HepG2 (cell line): Measurements from ENCODE around the gene IFT172. TPM values are rescaled to one million over a fixed set of nuclear protein-coding genes. Genes with fewer than 3 reads are reported as not detected.

Source experiments
- ATF2 ChIP-seq: sonication (generic); formaldehyde crosslinking; IDR thresholded peaks from 2 replicates; pipeline ENCODE4 v1.4.0; 2020; ENCODE audit warnings: missing genetic modification reagents
- BCLAF1 ChIP-seq: fragments of 450-650 bp; IDR thresholded peaks from 2 replicates; pipeline ENCODE4 v1.6.1; 2017; ENCODE audit warnings: mild to moderate bottlenecking
- CTCF ChIP-seq: sonication (generic); formaldehyde crosslinking; IDR thresholded peaks from 2 replicates; pipeline ENCODE4 v1.5.0; 2020; ENCODE audit warnings: mild to moderate bottlenecking, missing genetic modification reagents, moderate library complexity
- GABPA ChIP-seq, 2 experiments: IDR thresholded peaks; 2 replicates each; pipeline ENCODE4 v1.6.1; 2011 to 2016; ENCODE audit warnings: low read depth in 2 of 2, low read length in 1 of 2, missing biosample characterization in 1 of 2, missing genetic modification characterization in 1 of 2
- GATAD1 ChIP-seq: IDR thresholded peaks from 2 replicates; pipeline ENCODE4 v1.6.1; 2016; ENCODE audit warnings: missing genetic modification reagents, missing compliant biosample characterization
- HOXA5 ChIP-seq: sonication (generic); formaldehyde crosslinking; IDR thresholded peaks from 2 replicates; pipeline ENCODE4 v1.4.0; 2020; ENCODE audit warnings: missing genetic modification reagents
- KLF16 ChIP-seq, 2 experiments: sonication (generic) in 1 of 2; formaldehyde crosslinking in 1 of 2; IDR thresholded peaks; 2 replicates each; pipeline versions ENCODE4 v1.6.1 to v1.8.0; 2016 to 2023; ENCODE audit warnings: missing genetic modification reagents in 2 of 2, missing compliant biosample characterization in 1 of 2
- LCORL ChIP-seq, 2 experiments: fragments of 450-650 bp in 1 of 2; sonication (generic) in 1 of 2; formaldehyde crosslinking in 1 of 2; IDR thresholded peaks; 2 replicates each; pipeline versions ENCODE4 v1.5.0 to v1.6.1; 2017 to 2020; ENCODE audit warnings: antibody characterized with exemption in 1 of 2, missing genetic modification reagents in 1 of 2
- MLX ChIP-seq: IDR thresholded peaks from 2 replicates; pipeline ENCODE4 v1.6.1; 2016
- NFIC ChIP-seq: IDR thresholded peaks from 2 replicates; pipeline ENCODE4 v1.6.1; 2012; ENCODE audit warnings: mild to moderate bottlenecking, low read length, inconsistent platforms
- RAD21 ChIP-seq: fragments of 450-650 bp; formaldehyde crosslinking; IDR thresholded peaks from 2 replicates; pipeline ENCODE4 v1.5.0; 2020; ENCODE audit warnings: mild to moderate bottlenecking
- TEAD3 ChIP-seq: optimal IDR thresholded peaks from 2 replicates; pipeline ENCODE3; 2016; ENCODE audit warnings: borderline replicate concordance
- TGIF2 ChIP-seq: IDR thresholded peaks from 2 replicates; pipeline ENCODE4 v1.6.1; 2016; ENCODE audit warnings: control low read depth, missing compliant biosample characterization
- THRA ChIP-seq: sonication (generic); formaldehyde crosslinking; IDR thresholded peaks from 2 replicates; pipeline ENCODE4 v1.4.0; 2020; ENCODE audit warnings: missing genetic modification reagents, borderline replicate concordance
- ZBTB33 ChIP-seq: sonication (generic); formaldehyde crosslinking; IDR thresholded peaks from 2 replicates; pipeline ENCODE4 v1.4.0; 2020; ENCODE audit warnings: missing genetic modification reagents
- ZMAT5 ChIP-seq: sonication (generic); formaldehyde crosslinking; IDR thresholded peaks from 2 replicates; pipeline ENCODE4 v1.5.0; 2020; ENCODE audit warnings: mild to moderate bottlenecking, low read depth, missing genetic modification reagents, borderline replicate concordance
- ZNF501 ChIP-seq: sonication (generic); formaldehyde crosslinking; IDR thresholded peaks from 2 replicates; pipeline ENCODE4 v1.5.1; 2020; ENCODE audit warnings: mild to moderate bottlenecking, moderate library complexity, missing genetic modification reagents
- polyA plus RNA-seq, 8 experiments: library from polyadenylated mRNA; depleted of rRNA in 3 of 8; stranded (reverse) in 7 of 8; unstranded in 1 of 8; fragments of >200 nt; fragmentation: Illumina TruSeq in 4 of 8; extraction: Trizol in 4 of 8; gene quantifications; 2 replicates each; pipeline versions ENCODE4 v1.2.1 to v1.2.3, GENCODE V29; 2011 to 2016; ENCODE audit warnings: low read depth in 4 of 8, missing spikeins in 1 of 8, mixed read lengths in 1 of 8; ENCODE audit not compliant: insufficient read depth in 1 of 8
- total RNA-seq, 5 experiments: library from RNA; depleted of rRNA; stranded (reverse); fragments of >200 nt; fragmentation: Illumina TruSeq; extraction: Trizol; gene quantifications; 2 replicates each; pipeline ENCODE4 v1.2.3, GENCODE V29; 2016; ENCODE audit warnings: low read depth in 1 of 5

IFT172 gene
- total and polyA plus RNA-seq, 2 of the 13 experiments (the other 11 are each of a cell fraction or from before 2014, with no cell fraction given), result 21.6 to 35.7 TPM

- no peak for TF ChIP-seq BCLAF1
- 0 out of 2 replicates have a peak, but pooled peaks have one; percentile 33 for TF ChIP-seq ZNF501 (CRISPR knock-in tag)
- TF ChIP-seq LCORL (IDR thresholded peaks at IDR 0.05), result no peak
- peak; percentile 39; the same call in 1 of the 2 replicates for TF ChIP-seq LCORL (CRISPR knock-in tag; IDR thresholded peaks at IDR 0.05)
- no peak for TF ChIP-seq MLX (CRISPR knock-in tag)
- no peak for TF ChIP-seq GABPA (IDR thresholded peaks at IDR 0.05; ENCODE audit: low read depth, low read length)
- peak; percentile 19; the same call in 1 of the 2 replicates for TF ChIP-seq GABPA (CRISPR knock-in tag; IDR thresholded peaks at IDR 0.05; ENCODE audit: low read depth)
- TF ChIP-seq TEAD3 (CRISPR knock-in tag), result peak; percentile 75
- TF ChIP-seq CTCF (CRISPR knock-in tag), result peak; percentile 83
- TF ChIP-seq GATAD1 (CRISPR knock-in tag), result peak; percentile 33; the same call in 1 of the 2 replicates
- TF ChIP-seq ATF2, result no peak; the same call in 1 of the 2 replicates
- TF ChIP-seq ZMAT5 (CRISPR knock-in tag), result no peak
- peak; percentile 90 for TF ChIP-seq RAD21 (CRISPR knock-in tag)
- peak in 1 of 2 experiments; percentile 50; a peak in 1 of 4 replicates for TF ChIP-seq KLF16 (CRISPR knock-in tag; IDR thresholded peaks at IDR 0.05)
- 0 out of 2 replicates have a peak, but pooled peaks have one; percentile 51 for TF ChIP-seq HOXA5
- 0 out of 2 replicates have a peak, but pooled peaks have one; percentile 40 for TF ChIP-seq NFIC
- no peak; the same call in 1 of the 2 replicates for TF ChIP-seq TGIF2 (CRISPR knock-in tag)
- 0 out of 2 replicates have a peak, but pooled peaks have one; percentile 48 for TF ChIP-seq THRA
- peak; percentile 87 for TF ChIP-seq ZBTB33 (CRISPR knock-in tag)
Measured at GRCh38 chr2:27407798-27408491, 81.6 kb downstream of the IFT172 start (continued).
